PC-9 (cell line): Measurements from ENCODE around the gene NR5A1. TPM values are rescaled to one million over a fixed set of nuclear protein-coding genes. Genes with fewer than 3 reads are reported as not detected.
A peak's percentile ranks its signal among the peaks of the same experiment; 100 is the strongest.

Experiments
- BruUV-seq: library from RNA; stranded (reverse); fragments of 400-500 nt; replicated peaks from 2 replicates; lab custom pipeline; 2021; lab: Mats Ljungman, UMichigan
- CTCF ChIA-PET: fragments of 300-600 bp; sonication (Branson Sonifier 250); formaldehyde crosslinking; loops from one replicate; lab custom pipeline; 2022; ENCODE audit warnings: antibody characterized with exemption; lab: Charles Lee
- POLR2A ChIA-PET: fragments of 300-600 bp; sonication (Branson Sonifier 250); formaldehyde crosslinking; loops from one replicate; lab custom pipeline; 2022; ENCODE audit warnings: antibody characterized with exemption; ENCODE audit not compliant: unreplicated experiment; lab: Charles Lee
- DNase-seq, 2 experiments: peaks; one replicate each; pipeline versions ENCODE4 v3.0.0 to v3.0.0-alpha.2; 2015 to 2022; ENCODE audit warnings: mixed read lengths in 1 of 2
- H2AFZ ChIP-seq: fragments of 200-600 bp; sonication (generic); 2 replicates; pipeline ENCODE4 v1.8.1; 2017; ENCODE audit warnings: antibody characterized with exemption
- H3F3A ChIP-seq: fragments of 200-600 bp; sonication (generic); 2 replicates; pipeline ENCODE4 v1.8.1; 2017; ENCODE audit warnings: antibody characterized with exemption, mild to moderate bottlenecking, low read depth; ENCODE audit not compliant: insufficient read depth
- H3K27ac ChIP-seq: fragments of 200-600 bp; sonication (generic); 2 replicates; pipeline ENCODE4 v1.6.1; 2016; ENCODE audit warnings: mixed run types
- H3K27me3 ChIP-seq: fragments of 200-600 bp; sonication (generic); 2 replicates; pipeline ENCODE4 v1.6.1; 2016; ENCODE audit warnings: low read depth, mixed run types; ENCODE audit not compliant: insufficient read depth
- H3K36me3 ChIP-seq: fragments of 200-600 bp; sonication (generic); 2 replicates; pipeline ENCODE4 v1.6.1; 2016; ENCODE audit warnings: low read depth, mixed run types
- H3K4me1 ChIP-seq: fragments of 200-600 bp; sonication (generic); replicated peaks from 2 replicates; pipeline ENCODE4 v1.6.1; 2016; ENCODE audit warnings: mixed run types; ENCODE audit not compliant: insufficient read depth
- H3K4me2 ChIP-seq: fragments of 200-600 bp; sonication (generic); 2 replicates; pipeline ENCODE4 v1.6.1; 2017; ENCODE audit warnings: mixed run types
- H3K4me3 ChIP-seq: fragments of 200-600 bp; sonication (generic); 2 replicates; pipeline ENCODE4 v1.6.1; 2016; ENCODE audit warnings: mixed run types
- H3K79me2 ChIP-seq: fragments of 200-600 bp; sonication (generic); 2 replicates; pipeline ENCODE4 v1.6.1; 2017; ENCODE audit warnings: low read depth, mixed run types
- H3K9me2 ChIP-seq: fragments of 200-600 bp; sonication (generic); 2 replicates; pipeline ENCODE4 v1.8.1; 2017; ENCODE audit warnings: mild to moderate bottlenecking; ENCODE audit not compliant: insufficient read depth
- H3K9me3 ChIP-seq: fragments of 200-600 bp; sonication (generic); 2 replicates; pipeline ENCODE4 v1.8.1; 2016; ENCODE audit warnings: low read depth; ENCODE audit not compliant: insufficient read depth
- H4K20me1 ChIP-seq: fragments of 200-600 bp; sonication (generic); 2 replicates; pipeline ENCODE4 v1.8.1; 2017; ENCODE audit not compliant: insufficient read depth
- EZH2 ChIP-seq: fragments of 200-600 bp; sonication (generic); IDR thresholded peaks from 2 replicates; pipeline ENCODE4 v1.8.0; 2017; ENCODE audit warnings: antibody characterized with exemption, low read depth
- intact Hi-C: fragments of 100-400 bp; cut with micrococcal nuclease; formaldehyde crosslinking; loops from one replicate; pipeline ENCODE4 v1.10.0; 2022; ENCODE audit not compliant: unreplicated experiment
- total RNA-seq: library from RNA; stranded (reverse); gene quantifications from 2 replicates; pipeline ENCODE4 v1.2.3, GENCODE V29; 2021
- TF ChIP-seq, protein P1 (sequence below): fragments of 200-600 bp; sonication (generic); conservative IDR thresholded peaks from 2 replicates; pipeline ENCODE4 v1.6.1; 2017; ENCODE audit warnings: mixed run types, antibody characterized with exemption, mild to moderate bottlenecking, moderate library complexity

The NR5A1 gene
- total RNA-seq, 1 experiment from 2014 or later, result 0.15 TPM

DNA sequence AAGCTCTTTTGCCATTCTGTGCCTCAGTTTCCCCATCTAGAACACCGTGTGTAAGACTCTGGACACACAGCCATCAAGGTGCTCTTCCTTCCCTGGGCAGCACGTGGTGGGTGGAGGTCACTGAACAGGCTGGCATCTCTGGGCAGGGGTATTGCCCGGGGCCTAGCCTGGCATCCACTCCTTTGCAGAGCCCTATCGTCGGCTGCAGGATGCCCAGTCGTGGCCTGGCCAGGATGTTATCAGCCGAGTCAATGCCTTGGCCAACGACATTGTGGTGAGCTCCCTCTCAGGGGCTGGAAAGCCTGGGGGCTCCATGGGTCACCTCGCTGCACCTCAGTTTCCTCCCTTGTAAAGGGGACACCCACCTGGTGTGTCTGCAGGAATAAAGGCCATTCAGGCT is 52.9 kb downstream of the NR5A1 start:
- H2AFZ ChIP-seq, result no peak overlapping the region
- no peaks in the 10 kb centered on the region for H4K20me1 ChIP-seq
- no peaks in the 10 kb centered on the region for H3K4me1 ChIP-seq
- no peaks in the 10 kb centered on the region for H3K9me2 ChIP-seq
- no peak overlapping the region for H3K4me2 ChIP-seq
- peaks cover 5% of the 10 kb centered on the region; the same call in 1 of the 2 replicates for H3F3A ChIP-seq
- POLR2A ChIA-PET, result no interaction called here
- H3K27me3 ChIP-seq, result no peaks in the 10 kb centered on the region
- DNase-seq, result no peak
- CTCF ChIA-PET, result interaction anchor here (0.6 kb wide), 1 partner anchor 1547 kb away, joined by 10 read pairs; no protein-coding TSS in a partner anchor
- H3K27ac ChIP-seq, result no peak overlapping the region
- H3K36me3 ChIP-seq, result no peaks in the 10 kb centered on the region
- no peaks in the 10 kb centered on the region for H3K79me2 ChIP-seq
- H3K4me3 ChIP-seq, result no peak overlapping the region
- intact Hi-C loops, result no loop called here
- no TSS peak for BruUV-seq
- H3K9me3 ChIP-seq, result no peaks in the 10 kb centered on the region
- TF ChIP-seq EZH2, result no peak
- TF ChIP-seq, protein P1, sequence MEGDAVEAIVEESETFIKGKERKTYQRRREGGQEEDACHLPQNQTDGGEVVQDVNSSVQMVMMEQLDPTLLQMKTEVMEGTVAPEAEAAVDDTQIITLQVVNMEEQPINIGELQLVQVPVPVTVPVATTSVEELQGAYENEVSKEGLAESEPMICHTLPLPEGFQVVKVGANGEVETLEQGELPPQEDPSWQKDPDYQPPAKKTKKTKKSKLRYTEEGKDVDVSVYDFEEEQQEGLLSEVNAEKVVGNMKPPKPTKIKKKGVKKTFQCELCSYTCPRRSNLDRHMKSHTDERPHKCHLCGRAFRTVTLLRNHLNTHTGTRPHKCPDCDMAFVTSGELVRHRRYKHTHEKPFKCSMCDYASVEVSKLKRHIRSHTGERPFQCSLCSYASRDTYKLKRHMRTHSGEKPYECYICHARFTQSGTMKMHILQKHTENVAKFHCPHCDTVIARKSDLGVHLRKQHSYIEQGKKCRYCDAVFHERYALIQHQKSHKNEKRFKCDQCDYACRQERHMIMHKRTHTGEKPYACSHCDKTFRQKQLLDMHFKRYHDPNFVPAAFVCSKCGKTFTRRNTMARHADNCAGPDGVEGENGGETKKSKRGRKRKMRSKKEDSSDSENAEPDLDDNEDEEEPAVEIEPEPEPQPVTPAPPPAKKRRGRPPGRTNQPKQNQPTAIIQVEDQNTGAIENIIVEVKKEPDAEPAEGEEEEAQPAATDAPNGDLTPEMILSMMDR, result no peak

DNA sequence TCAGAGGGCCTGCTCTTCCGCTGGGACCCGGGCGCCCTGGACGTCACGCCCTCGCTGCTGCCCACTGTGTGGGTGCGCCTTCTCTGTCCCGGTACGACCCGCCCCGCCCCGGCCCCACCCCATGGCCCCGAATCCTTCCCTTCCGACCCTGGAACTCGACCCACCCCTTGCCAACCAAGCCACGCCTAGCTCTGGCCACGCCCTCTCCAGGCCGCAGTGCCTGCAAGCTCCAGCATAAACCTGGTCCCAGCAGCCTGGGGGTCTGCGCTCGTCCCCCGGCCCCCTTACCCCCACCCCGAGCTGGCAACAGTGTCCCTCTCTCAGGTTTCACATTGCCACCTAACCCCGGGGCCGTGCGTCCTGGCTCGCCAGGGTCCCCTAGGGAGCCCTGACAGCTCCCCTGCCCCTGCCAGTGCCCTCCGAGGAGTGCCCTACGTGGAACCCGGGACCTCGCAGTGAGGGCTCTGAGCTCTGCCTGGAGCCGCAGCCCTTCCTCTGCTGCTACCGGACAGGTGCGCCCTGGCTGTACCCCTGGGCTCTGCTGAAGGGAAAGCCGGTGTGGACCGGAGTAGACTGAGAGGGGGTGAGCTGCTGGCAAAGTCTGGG is 53.5 kb downstream of the NR5A1 start:
- POLR2A ChIA-PET, result interaction anchor here (0.6 kb wide), 2 partner anchors 10 to 76 kb away, joined by 3 to 8 read pairs; no protein-coding TSS in a partner anchor

DNA sequence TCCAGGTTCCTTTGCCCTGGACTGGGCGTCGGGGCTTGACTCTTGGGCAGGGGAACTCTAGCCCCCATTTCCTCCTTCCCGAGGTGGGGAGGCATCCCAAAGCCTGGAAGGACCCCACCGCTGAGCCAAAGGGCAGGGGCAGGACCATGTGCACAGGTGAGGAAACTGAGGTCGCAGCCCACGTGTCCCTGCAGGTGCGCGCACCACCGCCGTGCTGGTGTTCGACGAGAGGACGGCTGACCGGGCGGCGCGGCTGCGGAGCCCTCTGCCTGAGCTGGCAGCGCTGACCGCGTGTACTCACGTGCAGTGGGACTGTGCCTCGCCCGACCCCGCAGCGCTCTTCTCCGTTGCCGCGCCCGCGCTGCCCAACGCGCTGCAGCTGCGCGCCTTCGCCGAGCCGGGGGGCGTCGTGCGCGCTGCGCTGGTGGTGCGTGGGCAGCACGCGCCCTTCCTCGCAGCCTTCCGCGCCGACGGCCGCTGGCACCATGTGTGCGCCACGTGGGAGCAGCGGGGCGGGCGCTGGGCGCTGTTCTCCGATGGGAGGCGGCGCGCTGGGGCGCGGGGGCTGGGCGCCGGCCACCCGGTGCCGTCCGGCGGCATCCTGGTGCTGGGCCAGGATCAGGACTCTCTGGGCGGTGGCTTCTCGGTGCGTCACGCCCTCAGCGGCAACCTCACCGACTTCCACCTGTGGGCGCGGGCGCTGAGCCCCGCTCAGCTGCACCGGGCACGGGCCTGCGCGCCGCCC is 54.2 kb downstream of the NR5A1 start:
- Histone ChIP-seq H2AFZ (no peak overlapping the region), H3K27me3 (no peaks in the 10 kb centered on the region), H3K4me3 (no peak overlapping the region), H3K27ac (no peak overlapping the region), H3F3A (peaks cover 5% of the 10 kb centered on the region; the same call in 1 of the 2 replicates), H3K4me1 (no peaks in the 10 kb centered on the region), H3K4me2 (no peak overlapping the region), H4K20me1 (no peaks in the 10 kb centered on the region), H3K9me2 (no peaks in the 10 kb centered on the region), H3K79me2 (no peaks in the 10 kb centered on the region), H3K9me3 (no peaks in the 10 kb centered on the region), H3K36me3 (no peaks in the 10 kb centered on the region)
- ChIA-PET POLR2A (interaction anchor here (0.6 kb wide), 1 partner anchor 10 kb away, joined by 3 read pairs; no protein-coding TSS in a partner anchor), CTCF (no interaction called here)
- no peak for DNase-seq
- BruUV-seq, result no TSS peak
- no peak for TF ChIP-seq EZH2
- TF ChIP-seq, protein P1, result no peak
- intact Hi-C loops, result no loop called here

More for the DNA sequence above, 53.5 kb downstream of the NR5A1 start:
- no peaks in the 10 kb centered on the region for H3K27me3 ChIP-seq
- H3K4me2 ChIP-seq, result no peak overlapping the region
- H4K20me1 ChIP-seq, result no peaks in the 10 kb centered on the region
- H3K27ac ChIP-seq, result no peak overlapping the region
- TF ChIP-seq, protein P1, result no peak
- no peak for TF ChIP-seq EZH2
- no peaks in the 10 kb centered on the region for H3K36me3 ChIP-seq
- no peaks in the 10 kb centered on the region for H3K4me1 ChIP-seq
- CTCF ChIA-PET, result interaction anchor here (0.6 kb wide), 1 partner anchor 1547 kb away, joined by 10 read pairs; no protein-coding TSS in a partner anchor
- no peaks in the 10 kb centered on the region for H3K9me3 ChIP-seq
- H3F3A ChIP-seq, result peaks cover 5% of the 10 kb centered on the region; the same call in 1 of the 2 replicates
- H2AFZ ChIP-seq, result no peak overlapping the region
- H3K4me3 ChIP-seq, result no peak overlapping the region
- no peaks in the 10 kb centered on the region for H3K79me2 ChIP-seq
- intact Hi-C loops, result no loop called here
- BruUV-seq, result no TSS peak
- DNase-seq, result peak in 1 of 2 experiments; percentile 59
- no peaks in the 10 kb centered on the region for H3K9me2 ChIP-seq
